CD4-positive, alpha-beta T cell (primary cell): Measurements from ENCODE around the gene EXD2. TPM values are rescaled to one million over a fixed set of nuclear protein-coding genes. Genes with fewer than 3 reads are reported as not detected.

Experiments used
- ATAC-seq: fragments of 200-7000 bp; cut with Tn5 transposase; one replicate; pipeline ENCODE4 v1.10.0; 2022; ENCODE audit warnings: mild to moderate bottlenecking; ENCODE audit not compliant: poor library complexity
- CTCF ChIA-PET: fragments of 350-600 bp; sonication (Branson Sonifier 250); formaldehyde crosslinking; loops from one replicate; lab custom pipeline; 2021; ENCODE audit warnings: antibody characterized with exemption, inconsistent platforms; lab: Charles Lee
- POLR2A ChIA-PET: fragments of 350-600 bp; sonication (Branson Sonifier 250); formaldehyde crosslinking; loops from one replicate; lab custom pipeline; 2021; ENCODE audit warnings: antibody characterized with exemption, inconsistent platforms; lab: Charles Lee
- DNase-seq, 14 experiments: peaks; one replicate each; pipeline ENCODE4 v3.0.0-alpha.2; 2013 to 2020; ENCODE audit warnings: mixed read lengths in 2 of 14
- H3K27ac ChIP-seq, 2 donors: one replicate each; pipeline versions ENCODE4 v1.5.1 to v1.7.0; 2013; ENCODE audit warnings: low read length in 2 of 2, low read depth in 1 of 2, mild to moderate bottlenecking in 1 of 2
- H3K27me3 ChIP-seq, 2 experiments: 1 replicate in 1 of 2; 2 replicates in 1 of 2; pipeline versions ENCODE4 v1.6.1 to v1.7.0; 2013; ENCODE audit warnings: low read length in 2 of 2, control low read depth in 1 of 2, mild to moderate bottlenecking in 1 of 2, moderate library complexity in 1 of 2; ENCODE audit not compliant: insufficient read depth in 2 of 2, control insufficient read depth in 1 of 2
- H3K36me3 ChIP-seq: one replicate; pipeline ENCODE4 v1.6.1; 2013; ENCODE audit warnings: low read length, control low read depth; ENCODE audit not compliant: insufficient read depth
- H3K4me1 ChIP-seq: one replicate; pipeline ENCODE4 v1.6.1; 2013; ENCODE audit warnings: low read length, control low read depth; ENCODE audit not compliant: insufficient read depth
- H3K4me3 ChIP-seq: one replicate; pipeline ENCODE4 v1.5.1; 2013; ENCODE audit warnings: mild to moderate bottlenecking, low read length, moderate library complexity
- H3K9me3 ChIP-seq, 2 experiments: 1 replicate in 1 of 2; 2 replicates in 1 of 2; pipeline versions ENCODE4 v1.6.1 to v1.7.0; 2013; ENCODE audit warnings: low read length in 2 of 2, mild to moderate bottlenecking in 2 of 2, control low read depth in 1 of 2, moderate library complexity in 1 of 2; ENCODE audit not compliant: control insufficient read depth in 1 of 2, insufficient read depth in 1 of 2
- H3K27ac Mint-ChIP-seq: one replicate; pipeline ENCODE4 v1.8.0; 2020; ENCODE audit warnings: mixed read lengths
- H3K27me3 Mint-ChIP-seq: one replicate; pipeline ENCODE4 v1.8.0; 2021; ENCODE audit warnings: mixed read lengths
- H3K36me3 Mint-ChIP-seq: one replicate; pipeline ENCODE4 v1.8.0; 2021; ENCODE audit warnings: low read depth, mixed read lengths
- H3K4me1 Mint-ChIP-seq: one replicate; pipeline ENCODE4 v1.8.0; 2021; ENCODE audit warnings: low read depth, mixed read lengths
- H3K4me3 Mint-ChIP-seq: one replicate; pipeline ENCODE4 v1.8.0; 2020; ENCODE audit warnings: mild to moderate bottlenecking, mixed read lengths
- H3K9me3 Mint-ChIP-seq: one replicate; pipeline ENCODE4 v1.8.0; 2020; ENCODE audit warnings: mixed read lengths
- intact Hi-C, 2 experiments: fragments of 100-400 bp; cut with DNase I in 1 of 2; cut with micrococcal nuclease in 1 of 2; formaldehyde crosslinking; loops; one replicate each; pipeline versions ENCODE4 v1.15.1 to v1.9.0; 2023 to 2025; cut with DNase I, micrococcal nuclease
- total RNA-seq, 174 experiments: library from RNA in 2 of 174; stranded (reverse) in 2 of 174; gene quantifications; one replicate each; pipeline ENCODE4 v1.2.3 and lab custom pipeline; 2021 to 2026
- TF ChIP-seq, protein P1 (sequence below): fragments of 200-600 bp; IDR thresholded peaks from one replicate; pipeline ENCODE4 v1.8.0; 2022; ENCODE audit warnings: antibody characterized with exemption, mild to moderate bottlenecking

The EXD2 gene
- total RNA-seq, 2 experiments from 2014 or later = 6.6 to 7.0 TPM

DNA sequence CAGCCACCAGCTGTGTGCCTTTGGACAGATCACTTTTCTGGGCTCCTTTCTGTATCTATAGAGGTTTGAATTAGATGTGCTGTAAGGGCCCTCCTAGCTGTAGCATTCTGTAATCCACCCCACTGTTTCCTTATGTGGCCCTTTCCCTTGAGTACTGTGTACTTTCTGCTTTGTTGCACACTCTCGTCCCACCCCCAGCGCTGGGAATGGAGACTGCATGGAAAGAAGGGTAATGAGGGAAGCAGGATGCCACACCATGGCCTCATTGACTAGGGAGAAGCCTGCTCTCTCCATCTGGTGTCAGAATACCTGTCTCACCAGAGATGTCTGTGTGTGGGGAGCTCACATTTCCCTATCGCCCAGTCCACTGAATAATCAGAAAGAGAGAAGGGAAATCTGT, 55.0 kb downstream of the EXD2 start:
- H3K4me1 ChIP-seq = no peaks in the 10 kb centered on the region
- H3K36me3 ChIP-seq = peaks cover 4% of the 10 kb centered on the region
- no peaks in the 10 kb centered on the region for H3K9me3 ChIP-seq
- H3K4me3 ChIP-seq = no peak overlapping the region
- Mint-ChIP-seq H3K4me3 (no peak overlapping the region), H3K27me3 (no peaks in the 10 kb centered on the region), H3K27ac (no peak overlapping the region), H3K4me1 (peaks cover 6% of the 10 kb centered on the region), H3K9me3 (no peaks in the 10 kb centered on the region), H3K36me3 (peaks cover 13% of the 10 kb centered on the region)
- TF ChIP-seq, protein P1, sequence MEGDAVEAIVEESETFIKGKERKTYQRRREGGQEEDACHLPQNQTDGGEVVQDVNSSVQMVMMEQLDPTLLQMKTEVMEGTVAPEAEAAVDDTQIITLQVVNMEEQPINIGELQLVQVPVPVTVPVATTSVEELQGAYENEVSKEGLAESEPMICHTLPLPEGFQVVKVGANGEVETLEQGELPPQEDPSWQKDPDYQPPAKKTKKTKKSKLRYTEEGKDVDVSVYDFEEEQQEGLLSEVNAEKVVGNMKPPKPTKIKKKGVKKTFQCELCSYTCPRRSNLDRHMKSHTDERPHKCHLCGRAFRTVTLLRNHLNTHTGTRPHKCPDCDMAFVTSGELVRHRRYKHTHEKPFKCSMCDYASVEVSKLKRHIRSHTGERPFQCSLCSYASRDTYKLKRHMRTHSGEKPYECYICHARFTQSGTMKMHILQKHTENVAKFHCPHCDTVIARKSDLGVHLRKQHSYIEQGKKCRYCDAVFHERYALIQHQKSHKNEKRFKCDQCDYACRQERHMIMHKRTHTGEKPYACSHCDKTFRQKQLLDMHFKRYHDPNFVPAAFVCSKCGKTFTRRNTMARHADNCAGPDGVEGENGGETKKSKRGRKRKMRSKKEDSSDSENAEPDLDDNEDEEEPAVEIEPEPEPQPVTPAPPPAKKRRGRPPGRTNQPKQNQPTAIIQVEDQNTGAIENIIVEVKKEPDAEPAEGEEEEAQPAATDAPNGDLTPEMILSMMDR = no peak
- no peak overlapping the region for H3K27ac ChIP-seq
- ATAC-seq (no peak), DNase-seq (no peak)
- intact Hi-C loops = no loop called here
- ChIA-PET CTCF (no interaction called here), POLR2A (no interaction called here)
- H3K27me3 ChIP-seq = no peaks in the 10 kb centered on the region

DNA sequence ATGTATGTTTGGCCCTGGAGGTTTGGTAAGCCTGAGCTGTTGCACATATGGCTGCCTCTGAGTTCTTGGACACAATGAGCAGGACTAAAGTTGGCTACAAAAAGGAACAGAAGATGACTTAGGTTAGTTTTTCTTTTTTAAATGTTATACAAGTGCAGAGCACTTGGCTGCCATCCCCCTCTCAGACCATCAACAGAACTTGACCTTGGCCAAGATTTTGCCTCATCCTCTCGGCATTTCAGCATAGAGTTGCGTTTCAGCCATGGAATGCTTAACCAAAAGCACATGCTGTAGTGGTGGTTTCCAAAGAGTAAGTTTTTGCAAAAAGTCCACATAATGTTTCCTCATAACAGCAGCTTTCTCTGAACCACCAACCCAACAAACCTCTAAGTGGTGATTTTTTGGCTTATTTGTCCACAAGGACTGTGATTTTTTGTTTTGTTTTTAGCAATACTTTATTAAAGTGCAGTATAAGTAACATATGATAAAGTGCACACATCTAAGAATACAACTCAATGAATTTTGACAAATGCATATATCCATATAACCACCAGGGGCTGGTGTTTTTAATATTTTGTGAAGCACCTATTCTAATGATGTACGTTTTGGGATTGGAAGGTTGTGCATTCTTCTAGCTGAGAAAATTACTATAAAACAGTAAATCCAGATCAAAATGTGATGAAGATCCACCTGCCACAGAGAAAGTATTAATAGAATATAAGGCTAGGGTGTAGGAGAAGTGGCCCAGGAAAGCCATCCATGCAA, 56.6 kb downstream of the EXD2 start:
- TF ChIP-seq, protein P1 = no peak
- no peak for ATAC-seq
- H3K4me1 Mint-ChIP-seq = peaks cover under 1% of the 10 kb centered on the region
- peaks cover under 1% of the 10 kb centered on the region for H3K36me3 Mint-ChIP-seq
- H3K4me1 ChIP-seq = no peaks in the 10 kb centered on the region
- H3K27ac Mint-ChIP-seq = no peak overlapping the region
- H3K9me3 ChIP-seq = no peaks in the 10 kb centered on the region
- intact Hi-C loops = no loop called here
- no peak overlapping the region for H3K4me3 Mint-ChIP-seq
- no peak for DNase-seq
- no peaks in the 10 kb centered on the region for H3K27me3 ChIP-seq
- ChIA-PET CTCF (interaction anchor here (1.4 kb wide), 1 partner anchor 9 kb away, joined by 3 read pairs; no protein-coding TSS in a partner anchor), POLR2A (no interaction called here)
- H3K27me3 Mint-ChIP-seq = no peaks in the 10 kb centered on the region
- no peak overlapping the region for H3K4me3 ChIP-seq
- no peaks in the 10 kb centered on the region for H3K9me3 Mint-ChIP-seq
- H3K27ac ChIP-seq = no peak overlapping the region
- H3K36me3 ChIP-seq = no peaks in the 10 kb centered on the region

DNA sequence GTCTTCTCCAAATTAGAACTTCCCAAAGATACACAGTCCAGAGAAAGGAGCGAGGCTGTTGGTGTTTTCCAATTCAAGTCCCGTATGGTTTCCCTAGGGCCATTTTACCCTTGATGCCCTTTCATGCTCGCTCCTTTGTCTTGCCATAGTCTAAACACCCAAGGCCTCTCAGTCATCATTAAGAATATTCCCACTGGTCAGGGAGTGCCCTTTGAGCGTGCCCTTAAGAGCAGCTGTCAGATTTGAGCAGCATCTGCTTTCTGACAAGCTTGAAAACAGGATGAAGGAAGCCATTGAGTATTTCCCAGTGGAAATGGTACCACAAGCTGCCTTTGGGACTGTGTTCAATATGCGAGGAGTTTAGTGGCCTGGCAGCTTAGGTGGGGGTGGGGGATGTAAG, 58.3 kb downstream of the EXD2 start:
- intact Hi-C loops = no loop called here
- ATAC-seq (no peak), DNase-seq (no peak)
- H3K9me3 ChIP-seq = no peaks in the 10 kb centered on the region
- H3K36me3 ChIP-seq = no peaks in the 10 kb centered on the region
- no peaks in the 10 kb centered on the region for H3K4me1 ChIP-seq
- Mint-ChIP-seq H3K9me3 (no peaks in the 10 kb centered on the region), H3K4me1 (no peaks in the 10 kb centered on the region), H3K36me3 (no peaks in the 10 kb centered on the region), H3K27me3 (peaks cover 7% of the 10 kb centered on the region), H3K4me3 (no peak overlapping the region), H3K27ac (no peak overlapping the region)
- TF ChIP-seq, protein P1 = no peak
- CTCF ChIA-PET = no interaction called here
- POLR2A ChIA-PET = no interaction called here
- H3K27ac ChIP-seq = no peak overlapping the region
- H3K27me3 ChIP-seq = no peaks in the 10 kb centered on the region
- H3K4me3 ChIP-seq = no peak overlapping the region
